Measurements from ENCODE around the gene KIAA1210. TPM values are rescaled to one million over a fixed set of nuclear protein-coding genes. Genes with fewer than 3 reads are reported as not detected.
"Not testable (repeated sequence)": the region's sequence is repeated elsewhere in the genome, so short reads cannot be mapped to it uniquely, and the experiment has no call there.

Gene KIAA1210
- total and polyA plus RNA-seq, 4 donors, result not detected

DNA sequence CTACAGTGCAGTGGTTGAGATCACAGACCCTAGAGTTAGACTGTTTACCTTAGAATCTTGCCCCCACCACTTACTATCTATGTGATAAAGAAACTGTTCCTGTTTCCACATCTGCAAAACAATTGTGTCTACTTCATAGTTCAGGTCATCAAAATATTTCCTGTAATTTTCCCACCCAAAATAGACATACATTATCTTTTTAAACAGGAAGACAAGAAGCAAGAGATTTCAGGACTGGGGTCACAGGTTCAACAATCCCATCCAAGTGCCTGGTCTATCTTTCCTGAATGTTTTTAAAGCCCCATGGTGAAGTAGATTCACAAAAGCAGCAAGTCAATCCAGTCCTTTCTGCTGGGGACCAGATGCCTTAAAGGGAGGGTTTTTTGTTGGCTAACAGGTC is 96.6 kb downstream of the KIAA1210 start:
- no peaks in the 10 kb centered on the region for H3K9me3 ChIP-seq (ENCODE audit: control insufficient read depth in 4 of 4, low read length in 3 of 4)
- H3K27ac ChIP-seq (ENCODE audit: low read depth in 1 of 2, low read length in 2 of 2), result no peak overlapping the region
- H3K9ac ChIP-seq (ENCODE audit: low read depth in 1 of 2, low read length in 2 of 2), result no peak overlapping the region
- TF ChIP-seq EGR1 (IDR thresholded peaks at IDR 0.05; ENCODE audit: low read depth in 2 of 2), result no peak
- TF ChIP-seq NR2F2 (IDR thresholded peaks at IDR 0.05), result peak; percentile 51
- no peak for TF ChIP-seq SP1 (IDR thresholded peaks at IDR 0.05)
- no peak for TF ChIP-seq FOXA2 (IDR thresholded peaks at IDR 0.05)
- TF ChIP-seq CTCF (IDR thresholded peaks at IDR 0.05; ENCODE audit: low read depth, low read length, missing input control), result no peak
- TF ChIP-seq HNF4A (conservative IDR thresholded peaks at IDR 0.05), result no peak
- no peak for TF ChIP-seq JUND (IDR thresholded peaks at IDR 0.05)
- TF ChIP-seq MAX (IDR thresholded peaks at IDR 0.05), result no peak
- no peaks in the 10 kb centered on the region for H3K27me3 ChIP-seq (ENCODE audit: control insufficient read depth in 4 of 4, insufficient read depth in 4 of 4, low read length in 3 of 4)
- H3K36me3 ChIP-seq (ENCODE audit: control insufficient read depth in 4 of 4, insufficient read depth in 3 of 4, low read depth in 1 of 4, low read length in 3 of 4), result no peaks in the 10 kb centered on the region
- no peak for DNase-seq (ENCODE audit: low spot score)
- no peak overlapping the region for H3K4me3 ChIP-seq (ENCODE audit: low read depth in 1 of 3, low read length in 3 of 3)
- no peaks in the 10 kb centered on the region for H3K4me1 ChIP-seq (ENCODE audit: control insufficient read depth in 4 of 4, insufficient read depth in 4 of 4, low read length in 3 of 4)

DNA sequence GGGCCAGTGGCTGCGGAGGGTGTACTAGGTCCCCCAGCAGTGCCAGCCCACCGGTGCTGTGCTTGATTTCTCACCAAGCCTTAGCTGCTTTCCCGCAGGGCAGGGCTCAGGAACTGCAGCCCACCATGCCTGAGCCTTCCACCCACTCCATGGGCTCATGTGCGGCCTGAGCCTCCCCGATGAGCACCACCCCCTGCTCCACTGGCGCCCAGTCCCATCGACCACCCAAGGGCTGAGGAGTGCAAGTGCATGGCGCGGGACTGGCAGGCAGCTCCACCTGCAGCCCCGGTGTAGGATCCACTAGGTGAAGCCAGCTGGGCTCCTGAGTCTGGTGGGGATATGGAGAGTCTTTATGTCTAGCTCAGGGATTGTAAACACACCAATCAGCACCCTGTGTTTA is 98.0 kb downstream of the KIAA1210 start:
- not testable (repeated sequence) for H3K4me3 ChIP-seq (ENCODE audit: low read depth in 1 of 3, low read length in 3 of 3); DNase-seq (ENCODE audit: low spot score); H3K9ac ChIP-seq (ENCODE audit: low read depth in 1 of 2, low read length in 2 of 2); H3K4me1 ChIP-seq (ENCODE audit: control insufficient read depth in 4 of 4, insufficient read depth in 4 of 4, low read length in 3 of 4); H3K36me3 ChIP-seq (ENCODE audit: control insufficient read depth in 4 of 4, insufficient read depth in 3 of 4, low read depth in 1 of 4, low read length in 3 of 4); H3K27me3 ChIP-seq (ENCODE audit: control insufficient read depth in 4 of 4, insufficient read depth in 4 of 4, low read length in 3 of 4); H3K27ac ChIP-seq (ENCODE audit: low read depth in 1 of 2, low read length in 2 of 2); H3K9me3 ChIP-seq (ENCODE audit: control insufficient read depth in 4 of 4, low read length in 3 of 4)
- 100% methylated on average over 10 of the region's 10 CpGs for WGBS

DNA sequence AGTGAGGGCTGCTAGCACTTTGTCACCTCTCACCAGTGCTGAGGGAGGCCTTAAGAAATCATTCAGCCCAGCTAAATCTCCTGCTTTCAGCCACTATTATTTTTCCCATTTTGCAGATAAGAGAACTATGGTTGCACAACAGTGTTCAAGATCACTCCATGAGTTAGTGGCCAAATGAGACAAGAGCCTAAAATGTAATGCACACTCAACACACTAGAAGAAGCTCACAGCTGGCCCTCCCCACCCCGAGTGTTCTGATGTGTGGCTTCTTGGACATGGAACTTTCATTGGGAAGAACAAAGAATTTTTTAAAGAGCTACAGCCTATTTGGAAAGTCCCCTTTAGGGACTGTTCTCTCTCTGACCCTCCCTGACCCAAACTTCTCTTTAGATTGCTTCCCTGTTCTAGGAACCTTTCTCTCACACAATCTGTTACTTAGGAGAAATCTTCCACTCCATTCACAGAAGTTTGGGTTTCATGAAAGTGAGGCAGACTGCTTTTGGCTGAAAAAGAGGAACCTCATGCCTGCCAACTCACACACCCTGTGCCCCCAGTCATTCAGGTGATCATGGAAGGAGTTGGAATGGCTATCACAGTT is 98.8 kb downstream of the KIAA1210 start:
- H3K36me3 ChIP-seq (ENCODE audit: control insufficient read depth in 4 of 4, insufficient read depth in 3 of 4, low read depth in 1 of 4, low read length in 3 of 4), result no peaks in the 10 kb centered on the region
- no peaks in the 10 kb centered on the region for H3K9me3 ChIP-seq (ENCODE audit: control insufficient read depth in 4 of 4, low read length in 3 of 4)
- no peaks in the 10 kb centered on the region for H3K4me1 ChIP-seq (ENCODE audit: control insufficient read depth in 4 of 4, insufficient read depth in 4 of 4, low read length in 3 of 4)
- no peak overlapping the region for H3K9ac ChIP-seq (ENCODE audit: low read depth in 1 of 2, low read length in 2 of 2)
- DNase-seq (ENCODE audit: low spot score), result no peak
- no peak overlapping the region for H3K4me3 ChIP-seq (ENCODE audit: low read depth in 1 of 3, low read length in 3 of 3)
- WGBS, result 75% methylated on average over 1 of the region's 1 CpG
- H3K27ac ChIP-seq (ENCODE audit: low read depth in 1 of 2, low read length in 2 of 2), result no peak overlapping the region
- H3K27me3 ChIP-seq (ENCODE audit: control insufficient read depth in 4 of 4, insufficient read depth in 4 of 4, low read length in 3 of 4), result no peaks in the 10 kb centered on the region
- TF ChIP-seq YY1 (IDR thresholded peaks at IDR 0.05) (no peak), GABPA (IDR thresholded peaks at IDR 0.05 in 1 of 2, conservative IDR thresholded peaks at IDR 0.05 in 1 of 2) (no peak), TAF1 (conservative IDR thresholded peaks at IDR 0.05) (no peak), HNF4A (conservative IDR thresholded peaks at IDR 0.05) (no peak), HNF4G (IDR thresholded peaks at IDR 0.05) (no peak), ATF3 (IDR thresholded peaks at IDR 0.05) (no peak), FOXA1 (IDR thresholded peaks at IDR 0.05) (no peak), MAX (IDR thresholded peaks at IDR 0.05) (no peak), ZBTB33 (IDR thresholded peaks at IDR 0.05) (no peak), SP1 (IDR thresholded peaks at IDR 0.05) (no peak), EGR1 (IDR thresholded peaks at IDR 0.05; ENCODE audit: low read depth in 2 of 2) (no peak), JUND (IDR thresholded peaks at IDR 0.05) (no peak), FOXA2 (IDR thresholded peaks at IDR 0.05) (no peak), RXRA (IDR thresholded peaks at IDR 0.05) (no peak), CTCF (IDR thresholded peaks at IDR 0.05; ENCODE audit: low read depth, low read length, missing input control) (no peak), NR2F2 (IDR thresholded peaks at IDR 0.05) (no peak)
- TF ChIP-seq, protein P1, sequence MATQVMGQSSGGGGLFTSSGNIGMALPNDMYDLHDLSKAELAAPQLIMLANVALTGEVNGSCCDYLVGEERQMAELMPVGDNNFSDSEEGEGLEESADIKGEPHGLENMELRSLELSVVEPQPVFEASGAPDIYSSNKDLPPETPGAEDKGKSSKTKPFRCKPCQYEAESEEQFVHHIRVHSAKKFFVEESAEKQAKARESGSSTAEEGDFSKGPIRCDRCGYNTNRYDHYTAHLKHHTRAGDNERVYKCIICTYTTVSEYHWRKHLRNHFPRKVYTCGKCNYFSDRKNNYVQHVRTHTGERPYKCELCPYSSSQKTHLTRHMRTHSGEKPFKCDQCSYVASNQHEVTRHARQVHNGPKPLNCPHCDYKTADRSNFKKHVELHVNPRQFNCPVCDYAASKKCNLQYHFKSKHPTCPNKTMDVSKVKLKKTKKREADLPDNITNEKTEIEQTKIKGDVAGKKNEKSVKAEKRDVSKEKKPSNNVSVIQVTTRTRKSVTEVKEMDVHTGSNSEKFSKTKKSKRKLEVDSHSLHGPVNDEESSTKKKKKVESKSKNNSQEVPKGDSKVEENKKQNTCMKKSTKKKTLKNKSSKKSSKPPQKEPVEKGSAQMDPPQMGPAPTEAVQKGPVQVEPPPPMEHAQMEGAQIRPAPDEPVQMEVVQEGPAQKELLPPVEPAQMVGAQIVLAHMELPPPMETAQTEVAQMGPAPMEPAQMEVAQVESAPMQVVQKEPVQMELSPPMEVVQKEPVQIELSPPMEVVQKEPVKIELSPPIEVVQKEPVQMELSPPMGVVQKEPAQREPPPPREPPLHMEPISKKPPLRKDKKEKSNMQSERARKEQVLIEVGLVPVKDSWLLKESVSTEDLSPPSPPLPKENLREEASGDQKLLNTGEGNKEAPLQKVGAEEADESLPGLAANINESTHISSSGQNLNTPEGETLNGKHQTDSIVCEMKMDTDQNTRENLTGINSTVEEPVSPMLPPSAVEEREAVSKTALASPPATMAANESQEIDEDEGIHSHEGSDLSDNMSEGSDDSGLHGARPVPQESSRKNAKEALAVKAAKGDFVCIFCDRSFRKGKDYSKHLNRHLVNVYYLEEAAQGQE (IDR thresholded peaks at IDR 0.05), result no peak
